PC-9 (cell line): ENCODE measurements around the gene CELSR3.

Experiments used
- CTCF ChIP-seq: fragments of 200-600 bp; sonication (generic); conservative IDR thresholded peaks from 2 replicates; pipeline ENCODE4 v1.6.1; 2017; ENCODE audit warnings: mixed run types, antibody characterized with exemption, mild to moderate bottlenecking, moderate library complexity
- EZH2 ChIP-seq: fragments of 200-600 bp; sonication (generic); IDR thresholded peaks from 2 replicates; pipeline ENCODE4 v1.8.0; 2017; ENCODE audit warnings: antibody characterized with exemption, low read depth

DNA sequence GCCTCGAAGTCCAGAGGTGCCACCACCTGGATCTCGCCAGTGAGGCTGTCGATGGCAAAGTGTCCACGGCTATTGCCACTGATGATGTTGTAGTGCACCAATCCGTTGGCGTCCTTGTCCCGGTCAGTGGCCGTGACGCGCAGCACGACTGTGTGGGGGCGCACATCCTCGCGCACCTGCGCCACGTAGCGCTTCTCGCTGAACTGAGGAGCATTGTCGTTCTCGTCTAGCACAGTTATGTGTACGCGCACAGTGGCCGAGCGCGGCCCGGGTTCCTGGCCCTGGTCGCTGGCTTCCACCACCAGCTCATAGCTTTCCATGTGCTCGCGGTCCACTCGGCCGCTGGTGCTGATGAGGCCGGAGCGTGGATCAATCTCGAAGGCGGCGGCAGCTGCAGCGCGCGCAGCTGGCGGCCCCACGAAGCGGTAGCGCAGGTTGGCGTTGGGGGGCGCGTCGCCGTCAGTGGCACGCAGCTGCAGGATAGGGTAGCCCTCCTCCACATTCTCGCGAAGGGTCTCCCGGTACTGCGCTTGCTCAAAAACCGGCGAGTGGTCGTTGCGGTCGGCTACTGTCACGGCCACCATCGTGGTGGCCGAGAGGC, 1.8 kb downstream of the CELSR3 start:
- no peak for TF ChIP-seq EZH2
- no peak for TF ChIP-seq CTCF
